H9 (cell line): ENCODE results near the gene MMAA. TPM values are rescaled to one million over a fixed set of nuclear protein-coding genes. Genes with fewer than 3 reads are reported as not detected.

Experiments used
- DNase-seq: peaks from one replicate; pipeline ENCODE4 v3.0.0-alpha.2; 2017
- H2AFZ ChIP-seq: one replicate; pipeline ENCODE4 v1.6.1; 2013; ENCODE audit warnings: mild to moderate bottlenecking, low read length, control low read depth, moderate library complexity
- H2AK5ac ChIP-seq: 2 replicates; pipeline ENCODE4 v1.6.1; 2013; ENCODE audit warnings: low read length, control low read depth, mixed read lengths; ENCODE audit not compliant: insufficient read length
- H2BK120ac ChIP-seq: one replicate; pipeline ENCODE4 v1.6.1; 2013; ENCODE audit warnings: low read depth, mild to moderate bottlenecking, low read length, control low read depth, inconsistent platforms; ENCODE audit not compliant: poor library complexity, severe bottlenecking
- H2BK12ac ChIP-seq: 2 replicates; pipeline ENCODE4 v1.6.1; 2013; ENCODE audit warnings: low read length, control low read depth, mixed read lengths, low read depth; ENCODE audit not compliant: insufficient read length
- H2BK15ac ChIP-seq: 2 replicates; pipeline ENCODE4 v1.6.1; 2013; ENCODE audit warnings: low read depth, low read length, control low read depth
- H2BK20ac ChIP-seq: one replicate; pipeline ENCODE4 v1.6.1; 2013; ENCODE audit warnings: low read depth, mild to moderate bottlenecking, low read length, control low read depth, inconsistent platforms; ENCODE audit not compliant: poor library complexity, severe bottlenecking
- H2BK5ac ChIP-seq: 2 replicates; pipeline ENCODE4 v1.6.1; 2013; ENCODE audit warnings: low read length, control low read depth, mixed read lengths; ENCODE audit not compliant: insufficient read length
- H3K14ac ChIP-seq: 2 replicates; pipeline ENCODE4 v1.6.1; 2013; ENCODE audit warnings: low read length, control low read depth; ENCODE audit not compliant: insufficient read depth
- H3K18ac ChIP-seq: 2 replicates; pipeline ENCODE4 v1.6.1; 2013; ENCODE audit warnings: low read depth, mild to moderate bottlenecking, mixed read lengths, low read length, control low read depth; ENCODE audit not compliant: insufficient read length
- H3K23ac ChIP-seq: 2 replicates; pipeline ENCODE4 v1.6.1; 2013; ENCODE audit warnings: low read length, control low read depth, mixed read lengths, low read depth; ENCODE audit not compliant: insufficient read length
- H3K23me2 ChIP-seq: 2 replicates; pipeline ENCODE4 v1.6.1; 2013; ENCODE audit warnings: low read depth, mild to moderate bottlenecking, mixed read lengths, low read length, control low read depth; ENCODE audit not compliant: insufficient read length, poor library complexity, severe bottlenecking
- H3K27ac ChIP-seq: 2 replicates; pipeline ENCODE4 v1.5.1; 2013; ENCODE audit warnings: low read length, control low read depth, mixed read lengths, low read depth; ENCODE audit not compliant: insufficient read length
- H3K27me3 ChIP-seq: 2 replicates; pipeline ENCODE4 v1.6.1; 2013; ENCODE audit warnings: low read length, control low read depth, inconsistent platforms; ENCODE audit not compliant: insufficient read depth
- H3K4ac ChIP-seq: 2 replicates; pipeline ENCODE4 v1.6.1; 2013; ENCODE audit warnings: low read depth, mild to moderate bottlenecking, control low read depth, inconsistent platforms, low read length, moderate library complexity
- H3K4me1 ChIP-seq: 2 replicates; pipeline ENCODE4 v1.6.1; 2013; ENCODE audit warnings: low read length, control low read depth, inconsistent platforms; ENCODE audit not compliant: insufficient read depth
- H3K4me2 ChIP-seq: 2 replicates; pipeline ENCODE4 v1.6.1; 2013; ENCODE audit warnings: low read length, control low read depth, mixed read lengths; ENCODE audit not compliant: insufficient read length, insufficient read depth
- H3K56ac ChIP-seq: 2 replicates; pipeline ENCODE4 v1.6.1; 2013; ENCODE audit warnings: low read depth, mild to moderate bottlenecking, mixed read lengths, low read length, control low read depth; ENCODE audit not compliant: insufficient read length
- H3K79me1 ChIP-seq: 2 replicates; pipeline ENCODE4 v1.6.1; 2013; ENCODE audit warnings: low read depth, mild to moderate bottlenecking, moderate library complexity, low read length, control low read depth, inconsistent platforms; ENCODE audit not compliant: insufficient read depth, poor library complexity, severe bottlenecking
- H3K79me2 ChIP-seq: 2 replicates; pipeline ENCODE4 v1.6.1; 2013; ENCODE audit warnings: low read length, control low read depth, inconsistent platforms; ENCODE audit not compliant: insufficient read depth
- H3K9ac ChIP-seq: 2 replicates; pipeline ENCODE4 v1.6.1; 2013; ENCODE audit warnings: low read length, control low read depth, mixed read lengths; ENCODE audit not compliant: insufficient read length; ENCODE audit errors: extremely low read depth
- H3K9me3 ChIP-seq: one replicate; pipeline ENCODE4 v1.6.1; 2013; ENCODE audit warnings: low read depth, low read length, inconsistent platforms; ENCODE audit not compliant: control insufficient read depth
- H3T11ph ChIP-seq: one replicate; pipeline ENCODE4 v1.6.1; 2013; ENCODE audit warnings: mild to moderate bottlenecking, low read length, control low read depth, inconsistent platforms
- H4K20me1 ChIP-seq: one replicate; pipeline ENCODE4 v1.6.1; 2013; ENCODE audit not compliant: control insufficient read depth, insufficient read length, insufficient read depth
- H4K5ac ChIP-seq: 2 replicates; pipeline ENCODE4 v1.6.1; 2013; ENCODE audit warnings: low read depth, mild to moderate bottlenecking, mixed read lengths, low read length, control low read depth; ENCODE audit not compliant: insufficient read length
- H4K8ac ChIP-seq: replicated peaks from 2 replicates; pipeline ENCODE4 v1.6.1; 2013; ENCODE audit warnings: low read length, control low read depth, mixed read lengths, low read depth; ENCODE audit not compliant: insufficient read length
- H4K91ac ChIP-seq: 2 replicates; pipeline ENCODE4 v1.6.1; 2013; ENCODE audit warnings: low read depth, mild to moderate bottlenecking, moderate library complexity, mixed read lengths, low read length, control low read depth; ENCODE audit not compliant: insufficient read length
- H3K27ac Mint-ChIP-seq, 3 experiments: 2 replicates in 2 of 3; 3 replicates in 1 of 3; pipeline ENCODE4 v1.8.0; 2020 to 2021; ENCODE audit warnings: mixed read lengths in 3 of 3, mild to moderate bottlenecking in 1 of 3, moderate library complexity in 1 of 3
- H3K27me3 Mint-ChIP-seq: 2 replicates; pipeline ENCODE4 v1.8.0; 2021; ENCODE audit warnings: low read depth, mild to moderate bottlenecking, moderate library complexity, mixed read lengths
- H3K36me3 Mint-ChIP-seq, 3 experiments: 2 replicates in 2 of 3; 3 replicates in 1 of 3; pipeline ENCODE4 v1.8.0; 2020 to 2021; ENCODE audit warnings: low read depth in 3 of 3, mixed read lengths in 3 of 3; ENCODE audit not compliant: insufficient read depth in 1 of 3
- H3K4me1 Mint-ChIP-seq, 2 experiments: 2 replicates each; pipeline ENCODE4 v1.8.0; 2020; ENCODE audit warnings: mixed read lengths in 2 of 2
- H3K4me3 Mint-ChIP-seq, 2 experiments: 2 replicates in 1 of 2; 3 replicates in 1 of 2; pipeline ENCODE4 v1.8.0; 2020 to 2021; ENCODE audit warnings: mild to moderate bottlenecking in 2 of 2, mixed read lengths in 2 of 2, moderate library complexity in 1 of 2
- H3K9me3 Mint-ChIP-seq, 2 experiments: 2 replicates in 1 of 2; 3 replicates in 1 of 2; pipeline ENCODE4 v1.8.0; 2020; ENCODE audit warnings: mild to moderate bottlenecking in 2 of 2, mixed read lengths in 2 of 2, moderate library complexity in 1 of 2
- CTCF ChIP-seq: fragments of 200-600 bp; sonication (generic); conservative IDR thresholded peaks from 3 replicates; pipeline ENCODE4 v1.8.0; 2021; ENCODE audit warnings: antibody characterized with exemption, mild to moderate bottlenecking
- WGBS: extraction: QIAGEN DNeasy Blood & Tissue Kit; methylation state at CpG from one replicate; pipeline ENCODE4 v1.1.7; 2013; ENCODE audit warnings: missing lambda C conversion rate, low lambda C conversion rate, mixed read lengths; ENCODE audit not compliant: insufficient read length; ENCODE audit errors: extremely low coverage; 5-methylcytosine and 5-hydroxymethylcytosine counted together
- total RNA-seq: library from RNA; stranded (reverse); gene quantifications from 2 replicates; pipeline ENCODE4 v1.2.1, GENCODE V29; 2021

Gene MMAA
- total RNA-seq, 1 experiment from 2014 or later, result 3.0 TPM

- H3K79me1 ChIP-seq, result no peaks in the 10 kb centered on the region
- H4K5ac ChIP-seq, result no peak overlapping the region
- no peak overlapping the region for H2BK15ac ChIP-seq
- H3K79me2 ChIP-seq, result no peaks in the 10 kb centered on the region
- H3K9ac ChIP-seq, result no peak overlapping the region
- no peaks in the 10 kb centered on the region; the same call in 1 of the 2 replicates for H3K4me1 ChIP-seq
- no peak overlapping the region for H2AK5ac ChIP-seq
- H2BK12ac ChIP-seq, result no peak overlapping the region
- H3K4me3 Mint-ChIP-seq, result no peak overlapping the region
- H3K23ac ChIP-seq, result no peak overlapping the region
- H2BK20ac ChIP-seq, result no peak overlapping the region
- no peak overlapping the region for H3K14ac ChIP-seq
- no peak for DNase-seq
- peaks cover 6% of the 10 kb centered on the region in 2 experiments for H3K4me1 Mint-ChIP-seq
- H4K20me1 ChIP-seq, result no peaks in the 10 kb centered on the region
- H3K36me3 Mint-ChIP-seq, result peaks cover 0 to 3% (median 0%) of the 10 kb centered on the region in 3 experiments; a peak in 1 of 7 replicates
- H3K27me3 Mint-ChIP-seq, result no peaks in the 10 kb centered on the region
- H3K23me2 ChIP-seq, result no peaks in the 10 kb centered on the region
- WGBS, result no CpG with 5 or more reads among the region's 6 CpGs
- H3K27me3 ChIP-seq, result no peaks in the 10 kb centered on the region
- H3K27ac Mint-ChIP-seq, result no peak overlapping the region
- H3K4me2 ChIP-seq, result no peak overlapping the region
- H4K8ac ChIP-seq, result no peak overlapping the region
- H2BK5ac ChIP-seq, result no peak overlapping the region
- H3K18ac ChIP-seq, result no peak overlapping the region
- H4K91ac ChIP-seq, result no peak overlapping the region
- no peak overlapping the region for H2BK120ac ChIP-seq
- no peak for TF ChIP-seq CTCF
- H2AFZ ChIP-seq, result no peak overlapping the region
- no peaks in the 10 kb centered on the region for H3K9me3 ChIP-seq
- peaks cover 6 to 7% of the 10 kb centered on the region in 2 experiments; a peak in 4 of 5 replicates for H3K9me3 Mint-ChIP-seq
- no peak overlapping the region for H3K56ac ChIP-seq
- H3T11ph ChIP-seq, result no peak overlapping the region
- no peak overlapping the region for H3K4ac ChIP-seq
- H3K27ac ChIP-seq, result no peak overlapping the region
Measured at GRCh38 chr4:145583191-145584055, 35.8 kb upstream of the MMAA start.
